GM21367 (cell line): ENCODE results near the gene VAMP5.
"Not testable (repeated sequence)": the region's sequence is repeated elsewhere in the genome, so short reads cannot be mapped to it uniquely, and the experiment has no call there.

Experiments used
- ATAC-seq: cut with Tn5 transposase; IDR thresholded peaks from one replicate; pipeline ENCODE4 v1.9.1; 2021; ENCODE audit not compliant: unreplicated experiment

The VAMP5 gene

DNA sequence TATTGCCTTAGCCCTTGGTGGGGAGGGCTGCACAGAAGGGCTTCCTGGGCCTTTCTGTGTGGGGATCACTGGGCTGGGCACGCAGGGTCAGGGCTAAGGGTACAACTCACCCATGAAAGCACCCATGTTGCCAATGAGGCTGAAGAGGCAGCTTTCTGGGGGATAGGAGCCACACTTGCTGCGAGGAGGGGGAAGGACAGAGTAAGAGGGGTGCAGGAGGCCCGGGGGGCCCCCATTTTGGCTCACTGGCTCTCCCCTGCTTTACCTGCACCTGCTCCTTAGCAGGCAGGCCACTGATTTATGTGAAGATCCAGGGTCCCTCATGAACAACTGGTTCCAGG is 16.0 kb downstream of the VAMP5 start:
- no peak for ATAC-seq

DNA sequence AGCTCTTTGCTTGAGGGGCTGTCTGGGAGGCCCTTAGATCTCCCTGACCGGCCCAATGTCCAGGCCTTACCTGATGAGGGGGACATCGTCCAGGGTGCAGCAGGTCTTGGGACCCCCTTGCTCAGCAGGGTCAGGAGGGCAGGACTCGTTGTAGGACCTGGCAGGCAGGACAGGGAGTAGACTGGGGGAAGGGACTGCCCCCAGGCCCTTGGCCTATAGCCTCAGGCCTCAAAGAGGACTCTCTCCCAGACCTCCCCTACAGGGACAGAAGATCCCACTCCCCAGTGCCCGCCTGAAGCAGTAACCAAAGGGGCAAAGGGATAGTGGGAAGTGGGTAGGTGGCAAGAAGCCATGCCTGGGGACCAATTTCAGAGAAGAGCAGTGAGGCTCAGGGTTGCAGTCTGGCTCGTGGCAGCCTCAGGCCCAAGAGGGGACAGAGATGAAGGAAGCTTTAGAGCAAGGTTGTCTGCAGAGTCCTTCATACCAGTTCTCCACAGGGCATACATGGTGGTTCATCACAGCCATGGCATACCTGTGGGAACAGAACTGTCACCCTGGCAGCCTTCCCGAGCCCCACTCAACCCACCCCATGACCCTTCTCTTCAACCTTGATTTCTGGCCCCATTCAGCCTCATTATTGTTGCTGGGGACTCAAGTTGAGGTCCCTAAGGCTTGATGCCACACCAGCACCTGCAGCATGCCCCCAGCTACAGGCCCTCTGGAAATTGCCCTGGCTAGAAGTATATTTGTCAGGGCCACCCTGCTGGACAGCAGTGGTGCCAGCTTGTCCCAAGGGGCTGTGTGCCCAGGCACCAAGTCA is 16.9 kb downstream of the VAMP5 start:
- ATAC-seq = no peak

DNA sequence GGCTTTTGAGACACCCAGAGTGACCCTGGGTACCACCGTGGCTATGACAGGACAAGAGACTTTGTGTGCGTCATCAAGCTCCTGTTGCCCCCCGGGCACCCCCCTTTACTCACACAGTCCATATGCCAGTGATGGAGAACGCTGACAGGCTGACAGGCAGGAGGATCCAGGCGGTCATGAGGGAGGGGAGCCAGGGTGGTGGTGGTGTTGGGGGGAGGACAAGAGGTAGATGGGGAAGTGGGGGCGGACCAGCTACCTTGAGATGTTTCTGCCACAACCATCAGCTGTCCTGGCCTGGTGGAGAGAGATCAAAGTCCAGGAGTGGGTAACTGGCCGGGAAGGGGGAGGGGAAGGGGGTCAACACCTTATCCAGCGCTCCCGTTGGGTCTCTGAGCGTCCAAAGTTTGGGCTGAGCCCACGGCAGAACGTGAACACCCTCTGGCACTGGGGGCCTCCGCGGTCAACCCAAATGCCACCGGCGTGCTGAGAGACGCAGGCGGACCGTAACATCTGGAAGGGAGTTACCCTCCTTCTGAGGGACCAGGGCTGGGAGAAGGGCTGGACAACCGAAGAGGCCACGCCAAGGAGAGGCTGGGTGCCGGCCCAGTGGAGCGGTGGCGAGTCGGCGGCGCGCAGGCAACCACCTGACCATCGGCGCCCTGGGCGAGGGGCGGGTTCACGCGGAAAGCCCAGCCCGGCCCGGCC is 17.7 kb downstream of the VAMP5 start:
- ATAC-seq = peak; percentile 19

DNA sequence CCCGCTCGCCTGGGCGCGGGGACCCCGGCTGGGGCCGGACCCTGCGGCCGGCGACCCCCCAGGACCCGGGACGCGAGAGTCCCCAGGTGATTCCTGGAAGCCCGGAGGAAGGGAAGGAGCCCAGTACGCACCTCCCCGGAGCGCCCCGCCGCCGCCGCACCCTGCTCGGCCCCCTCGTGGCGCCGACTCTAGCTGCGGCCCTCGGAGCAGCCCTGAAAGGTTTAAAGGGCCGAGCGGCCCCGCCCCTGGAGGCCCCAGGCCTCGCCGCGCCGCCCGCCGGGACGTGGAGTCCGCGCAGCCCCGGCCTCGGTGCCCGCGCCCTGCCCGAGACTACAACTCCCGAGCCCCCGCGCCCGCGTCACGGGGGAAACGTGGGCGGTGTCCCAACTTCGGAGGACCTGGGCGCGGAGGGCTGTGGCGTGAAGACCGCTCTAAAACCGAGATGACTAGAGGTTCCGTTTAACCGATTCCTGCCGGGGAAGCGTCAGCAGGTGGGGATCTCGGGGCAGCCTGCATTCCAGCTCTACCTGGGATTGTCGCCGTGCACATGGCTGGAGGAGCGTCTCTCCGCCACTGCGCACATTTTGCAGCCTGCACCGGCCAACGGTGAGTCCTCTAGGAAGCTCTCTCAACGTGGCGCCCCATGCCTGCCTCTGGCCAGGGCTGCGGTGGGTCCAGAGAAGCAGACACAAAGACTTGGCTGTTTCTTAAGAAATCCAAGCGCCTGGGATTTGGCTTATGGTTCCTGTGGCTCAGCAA is 18.4 kb downstream of the VAMP5 start, which contains the start of gene TMEM150A:
Gene TMEM150A (minus strand): TSS at position 223 of the 759 bp plus-strand sequence. CDS start 750 bp downstream, outside the sequence.
- ATAC-seq = peak; percentile 90

DNA sequence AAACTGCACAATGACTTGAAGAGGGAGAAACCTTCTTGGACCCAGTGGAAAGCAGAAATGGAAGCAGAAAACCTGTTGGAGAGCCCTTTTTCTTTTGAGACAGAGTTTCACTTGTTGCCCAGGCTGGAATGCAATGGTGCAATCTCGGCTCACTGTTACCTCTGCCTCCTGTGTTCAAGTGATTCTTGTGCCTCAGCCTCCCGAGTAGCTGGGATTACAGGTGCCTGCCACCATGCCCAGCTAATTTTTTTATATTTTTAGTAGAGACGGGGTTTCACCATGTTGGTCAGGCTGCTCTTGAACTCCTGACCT is 19.9 kb downstream of the VAMP5 start:
- ATAC-seq = not testable (repeated sequence)

DNA sequence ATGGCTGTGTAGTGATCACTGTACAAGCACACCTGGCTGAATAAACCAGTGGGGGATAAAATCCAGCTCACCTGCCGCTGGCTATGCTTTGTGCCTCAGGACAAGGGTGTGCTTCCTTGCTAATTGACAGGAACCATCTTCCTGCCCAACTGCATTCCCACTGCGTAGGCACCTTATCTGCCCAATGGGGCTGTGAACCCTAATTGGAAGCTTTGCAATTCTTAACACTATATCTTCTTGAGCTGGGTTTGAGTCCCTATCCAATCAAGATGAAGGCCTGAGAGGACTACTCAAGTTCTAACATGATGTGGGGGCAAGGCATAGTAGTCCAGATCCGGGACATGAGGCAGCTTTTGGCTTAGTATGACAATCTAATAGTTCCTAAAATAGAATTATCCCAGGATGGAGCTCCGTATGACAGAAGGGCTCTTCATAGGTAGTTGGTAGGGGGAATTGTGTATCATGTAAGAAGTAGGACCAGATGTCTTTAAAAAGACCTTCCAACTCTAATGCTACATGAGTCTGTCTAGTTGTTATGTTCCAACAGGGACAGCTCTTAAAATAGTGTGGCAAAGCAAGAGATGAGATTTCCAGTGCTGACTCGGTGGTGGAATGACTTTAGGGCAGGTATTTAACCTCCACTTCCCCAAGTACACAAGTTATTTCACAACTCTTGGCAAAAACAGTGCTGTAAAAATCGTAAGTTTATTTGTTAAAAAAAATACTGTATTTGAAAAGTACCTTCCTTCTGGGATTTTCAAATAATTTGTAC is 20.5 kb downstream of the VAMP5 start:
- no peak for ATAC-seq

DNA sequence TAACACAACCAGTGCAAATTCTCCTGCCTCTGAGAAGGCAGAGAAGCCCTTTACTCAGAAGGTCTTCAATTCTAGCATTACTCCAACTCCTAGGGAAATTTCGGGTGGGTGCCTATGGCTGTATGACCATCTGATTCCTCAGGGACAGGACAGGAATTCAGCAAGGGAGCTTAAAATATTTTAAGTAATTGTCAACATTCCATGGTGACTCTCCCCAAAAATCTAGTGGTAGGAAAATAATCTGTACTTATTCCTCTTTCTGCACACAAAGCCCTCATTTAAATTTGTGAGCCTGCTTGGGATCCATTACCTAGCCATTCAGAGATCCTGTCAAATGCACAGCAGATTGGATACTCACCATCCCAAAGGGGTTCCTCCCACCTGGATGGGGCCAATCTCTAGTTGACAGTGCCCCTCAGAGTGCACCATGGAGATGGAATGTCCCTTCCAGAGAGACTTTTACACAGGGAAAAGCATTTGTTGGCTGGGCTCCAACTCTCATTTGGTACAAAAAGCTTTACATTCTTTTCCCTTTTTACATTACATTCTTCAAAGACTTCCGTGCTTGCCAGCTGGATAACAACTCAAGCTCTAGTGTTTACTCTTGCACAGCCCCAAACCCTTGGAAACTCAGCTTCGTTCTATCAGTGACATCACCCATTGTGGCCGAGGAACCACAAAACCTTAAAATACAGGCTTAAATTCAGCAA is 21.3 kb downstream of the VAMP5 start:
- no peak for ATAC-seq

DNA sequence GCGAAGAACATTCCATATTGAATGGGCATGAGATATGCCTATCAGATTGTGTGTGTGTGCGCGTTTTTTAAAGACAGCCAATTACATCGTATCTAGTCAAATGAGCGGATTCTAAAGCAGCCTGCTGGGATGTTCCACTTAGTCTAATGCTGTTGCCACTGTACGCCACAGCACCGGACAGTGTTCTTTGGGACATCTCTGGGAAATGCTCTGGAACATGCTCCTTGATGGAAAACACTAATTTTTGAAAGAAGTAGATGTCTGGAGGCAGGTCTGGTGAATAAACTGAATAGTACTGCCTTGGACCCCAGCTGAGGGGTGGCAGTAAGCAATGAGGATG is 21.9 kb downstream of the VAMP5 start:
- ATAC-seq = no peak

DNA sequence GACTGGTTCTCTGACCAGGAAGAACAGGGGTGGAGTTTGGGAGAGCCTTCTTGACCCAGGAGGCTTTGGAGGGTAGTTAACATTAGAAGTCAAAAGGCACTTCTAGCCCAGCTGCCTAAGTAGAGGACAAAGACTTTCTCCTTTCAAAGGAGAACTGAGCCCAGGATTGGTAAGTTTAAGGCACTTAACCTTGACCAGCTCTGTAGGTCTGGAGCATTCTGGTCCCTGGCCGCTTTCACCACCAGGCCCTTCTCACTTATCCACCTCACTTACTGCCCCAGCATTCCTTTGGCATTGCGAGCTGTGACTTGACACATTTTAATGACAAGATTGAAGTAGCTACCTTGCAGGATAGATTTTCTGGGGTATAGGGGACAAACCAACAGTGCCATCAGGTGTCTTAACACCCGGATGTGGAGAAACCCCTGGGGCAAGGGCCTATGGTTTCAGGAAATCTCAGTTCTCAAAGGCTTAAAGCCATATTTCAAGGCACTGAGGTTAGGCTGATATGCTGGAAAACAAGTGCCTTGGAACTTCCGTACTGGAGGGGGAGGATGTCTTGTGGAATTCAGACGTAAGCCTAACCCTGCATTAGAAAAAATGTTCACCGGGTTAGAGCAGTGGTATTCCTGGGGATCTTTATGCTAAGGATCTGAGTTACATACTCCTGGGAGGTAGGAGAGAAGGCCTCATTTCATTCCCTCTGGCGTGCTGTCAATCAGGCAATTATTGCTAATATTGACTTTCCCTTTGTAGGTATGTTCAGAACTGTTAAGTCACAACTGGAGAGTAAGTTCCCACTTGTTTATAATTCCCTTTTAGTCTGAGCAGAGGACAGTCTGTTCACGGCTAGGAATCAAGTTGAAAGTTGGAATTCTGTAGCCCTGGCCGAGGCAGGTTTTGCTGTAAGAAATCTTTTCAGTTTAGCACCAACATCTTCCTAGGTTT is 23.3 kb downstream of the VAMP5 start:
- no peak for ATAC-seq

DNA sequence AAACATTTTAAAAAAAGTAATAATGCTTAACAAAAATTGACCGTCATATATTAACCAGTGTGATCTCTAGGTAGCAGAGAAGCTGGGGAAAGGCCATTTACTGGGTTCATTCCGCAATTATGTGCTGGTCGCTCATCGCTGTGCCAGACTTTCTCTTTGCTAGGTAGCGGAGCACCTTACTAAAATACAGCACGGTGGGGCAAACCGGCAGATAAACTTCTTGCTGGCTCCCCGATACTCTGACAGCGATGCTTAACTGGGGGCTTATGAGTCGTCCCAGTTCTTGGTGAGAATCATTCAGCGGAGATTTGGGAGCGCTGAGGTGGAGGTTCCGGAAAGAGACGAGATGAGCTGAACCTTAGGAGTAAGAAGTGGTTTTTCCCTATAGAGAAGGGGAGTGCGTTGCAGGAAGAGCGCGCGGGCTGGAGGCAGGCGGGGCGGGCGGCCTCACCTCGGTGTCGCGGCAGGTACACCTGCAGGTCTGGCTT is 27.0 kb downstream of the VAMP5 start:
- ATAC-seq = no peak

DNA sequence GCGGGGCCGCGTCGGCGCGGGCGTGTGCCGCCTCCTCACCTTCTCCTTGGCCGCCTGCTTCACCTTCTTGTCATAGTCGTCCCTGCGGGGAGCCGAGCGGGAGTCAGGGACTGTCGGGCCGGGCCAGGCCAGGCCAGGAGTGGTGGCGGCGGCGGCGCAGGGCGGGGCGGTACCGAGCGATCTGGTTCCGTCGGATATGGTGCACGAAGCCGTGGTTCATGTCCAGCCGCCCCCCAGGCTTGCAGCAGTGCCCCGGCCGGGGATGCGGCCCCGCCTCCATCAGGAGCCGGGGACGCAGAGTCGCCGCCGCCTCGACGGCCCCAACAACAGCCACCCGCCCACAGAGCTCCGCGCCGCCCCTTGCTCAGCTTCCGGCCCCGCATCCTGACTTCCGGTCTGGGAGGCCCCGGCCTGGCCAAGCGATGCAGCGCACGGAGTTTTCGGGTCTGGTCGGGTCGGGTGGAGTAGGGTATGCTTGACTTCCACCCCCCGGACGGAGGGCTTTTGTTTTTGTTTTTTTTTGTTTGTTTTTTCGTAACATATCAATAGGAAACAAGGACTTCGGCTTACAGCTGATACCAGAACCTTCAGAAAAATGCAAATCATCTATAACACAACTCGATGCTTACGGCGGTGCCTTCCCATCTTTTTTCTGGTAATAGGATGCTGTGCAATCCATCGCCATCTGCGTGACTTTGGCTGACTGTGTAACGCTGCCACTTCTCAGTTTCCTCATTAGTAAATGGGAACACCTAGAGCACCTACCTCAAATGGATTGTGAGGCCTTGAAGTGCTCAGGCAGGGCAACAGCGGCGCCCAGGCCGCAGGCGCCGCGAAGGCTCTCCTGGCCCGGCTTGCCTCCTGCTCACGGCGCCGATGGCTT is 27.7 kb downstream of the VAMP5 start, which contains the start of gene C2orf68:
Gene C2orf68 (minus strand): TSS at position 362 of the 883 bp plus-strand sequence. CDS start 82 bp downstream, at position 280.
- peak; percentile 66 for ATAC-seq

DNA sequence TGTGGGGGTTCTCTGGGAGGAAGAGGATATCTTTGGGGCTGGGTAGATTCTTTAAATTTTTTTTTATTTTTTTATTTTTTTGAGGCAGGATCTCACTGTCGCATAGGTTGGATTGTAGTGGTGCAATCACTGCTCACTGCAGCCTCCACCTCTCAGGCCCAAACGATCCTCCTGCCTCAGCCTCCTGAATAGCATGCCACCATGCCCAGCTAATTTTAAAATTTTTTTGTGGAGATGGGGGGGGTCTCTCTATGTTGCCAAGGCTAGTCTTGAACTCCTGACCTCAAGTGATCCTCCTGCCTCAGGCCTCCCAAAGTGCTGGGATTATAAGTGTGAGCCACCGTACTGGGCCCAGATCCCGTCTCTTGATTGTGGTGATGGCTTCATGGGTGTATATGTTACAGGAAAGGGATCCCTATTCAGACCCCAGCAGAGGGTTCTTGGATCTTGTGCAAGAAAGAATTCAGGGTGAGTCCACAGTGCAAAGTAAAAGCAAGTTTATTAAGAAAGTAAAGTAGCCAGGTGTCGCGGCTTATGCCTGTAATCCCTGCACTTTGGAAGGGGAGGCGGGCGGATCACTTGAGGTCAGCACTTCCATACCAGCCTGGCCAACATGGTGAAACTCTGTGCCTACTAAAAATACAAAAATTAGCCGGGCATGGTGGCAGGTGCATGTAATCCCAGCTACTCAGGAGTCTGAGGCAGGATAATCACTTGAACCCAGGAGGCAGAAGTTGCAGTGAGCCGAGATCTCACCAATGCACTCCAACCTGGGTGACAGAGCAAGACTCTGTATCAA is 29.7 kb downstream of the VAMP5 start:
- ATAC-seq = no peak

DNA sequence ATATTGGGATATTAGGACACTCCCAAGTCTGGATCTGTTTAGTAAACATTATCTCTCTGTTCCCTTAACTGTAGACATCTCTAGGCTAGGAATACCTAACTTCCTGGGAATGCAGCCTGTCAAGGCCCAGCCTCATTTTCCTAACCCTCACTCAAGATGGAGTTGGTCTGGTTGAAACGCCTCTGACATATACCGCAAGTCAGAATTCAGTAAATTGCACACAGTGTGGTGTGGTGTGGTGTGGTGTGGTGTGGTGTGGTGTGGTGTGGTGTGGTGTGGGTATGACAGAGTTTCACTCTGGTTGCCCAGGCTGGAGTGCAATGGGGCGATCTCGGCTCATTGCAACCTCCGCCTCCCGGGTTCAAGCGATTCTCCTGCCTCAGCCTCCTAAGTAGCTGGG is 30.5 kb downstream of the VAMP5 start:
- not testable (repeated sequence) for ATAC-seq

DNA sequence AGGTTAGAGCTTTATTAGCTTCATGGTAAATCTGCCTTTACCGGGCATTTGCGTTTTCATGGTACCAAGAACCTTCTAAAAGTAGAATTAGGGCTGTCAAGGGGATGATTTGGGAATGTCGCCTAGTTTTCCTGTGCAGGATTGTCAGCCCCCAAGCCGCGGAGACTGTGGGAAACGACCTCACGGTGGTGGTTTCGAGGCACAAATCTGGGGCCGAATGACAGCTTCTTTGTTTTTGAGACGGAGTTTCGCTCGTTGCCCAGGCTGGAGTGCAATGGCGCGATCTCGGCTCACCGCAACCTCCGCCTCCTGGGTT is 31.1 kb downstream of the VAMP5 start:
- no peak for ATAC-seq

DNA sequence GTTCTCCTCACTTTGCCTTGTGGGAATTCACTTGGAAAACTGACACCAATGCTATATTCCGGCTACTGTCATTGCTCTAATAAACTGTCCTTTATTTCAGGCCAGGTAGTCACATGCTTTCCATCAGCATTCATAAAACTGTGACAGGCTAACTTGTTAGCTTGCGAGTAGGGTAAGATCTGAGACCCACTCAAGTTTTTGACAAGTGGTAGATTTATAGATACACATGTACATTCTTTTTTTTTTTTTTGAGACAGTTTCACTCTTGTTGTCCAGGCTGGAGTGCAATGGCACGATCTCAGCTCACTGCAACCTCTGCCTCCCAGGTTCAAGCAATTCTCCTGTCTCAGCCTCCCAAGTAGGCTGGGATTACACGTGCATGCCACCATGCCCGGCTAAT is 33.5 kb downstream of the VAMP5 start:
- not testable (repeated sequence) for ATAC-seq

DNA sequence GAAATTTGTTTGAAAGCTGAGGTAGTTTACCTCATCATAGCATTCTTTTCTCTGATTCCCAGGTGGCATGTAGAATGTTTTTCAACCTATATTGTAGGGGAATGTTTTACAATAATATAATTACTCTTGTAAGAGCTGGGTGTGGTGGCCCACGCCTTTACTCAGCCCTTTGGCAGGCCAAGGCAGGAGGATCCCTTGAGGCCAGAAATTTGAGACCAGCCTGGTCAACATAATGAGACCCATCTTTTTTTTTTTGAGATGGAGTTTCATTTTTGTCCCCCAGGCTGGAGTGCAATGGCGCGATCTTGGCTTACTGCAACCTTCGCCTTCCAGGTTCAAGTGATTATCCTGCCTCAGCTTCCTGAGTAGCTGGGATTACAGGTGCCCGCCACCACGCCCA is 35.4 kb downstream of the VAMP5 start:
- no peak for ATAC-seq

DNA sequence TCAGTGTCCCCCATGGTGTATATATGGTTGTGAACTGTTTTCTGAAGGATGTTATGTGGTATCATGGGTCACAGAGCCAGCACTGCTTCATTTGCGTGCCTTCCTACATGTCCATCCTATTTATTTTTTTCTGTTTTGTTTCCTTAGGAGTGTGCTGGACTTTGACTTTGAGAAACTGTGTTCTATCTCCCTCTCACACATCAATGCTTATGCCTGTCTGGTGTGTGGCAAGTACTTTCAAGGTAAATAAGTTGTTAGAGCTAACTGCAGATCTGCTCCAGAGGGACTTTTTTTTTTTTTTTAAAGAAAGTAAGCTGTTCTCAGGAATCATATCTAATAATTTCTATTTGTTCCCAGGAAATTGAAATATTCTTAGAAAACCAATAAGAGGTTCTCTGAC is 37.1 kb downstream of the VAMP5 start:
- ATAC-seq = no peak

DNA sequence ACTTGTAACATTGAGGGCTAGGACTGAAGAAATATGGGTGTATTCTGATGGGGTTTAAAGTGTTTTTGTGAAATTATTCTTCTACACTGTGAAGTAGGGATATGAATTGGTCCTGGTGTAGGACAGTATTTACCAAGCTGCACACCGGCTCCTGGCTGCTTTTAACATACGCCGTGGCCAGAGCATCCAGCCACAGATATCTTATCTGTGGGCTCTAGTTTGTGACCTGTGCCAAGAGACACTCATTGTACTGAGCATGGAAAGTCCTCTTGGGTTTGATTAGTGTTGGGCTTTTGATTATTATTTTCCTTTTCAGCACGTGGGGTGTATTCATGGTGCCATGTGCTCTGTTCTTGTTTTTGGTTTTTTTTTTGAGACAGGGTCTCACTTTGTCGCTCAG is 39.8 kb downstream of the VAMP5 start:
- no peak for ATAC-seq
